ENCODE data around the gene GPS2.

Gene GPS2

GRCh38 chr17:7332111-7332510 is 17.0 kb upstream of the GPS2 start:
- peaks cover 43% of the 10 kb centered on the region for H3K4me1 ChIP-seq (ENCODE audit: insufficient read depth, low read length, poor library complexity, severe bottlenecking)
- H3K9me2 ChIP-seq (replicated peaks; ENCODE audit: low read depth, low read length) = no peaks in the 10 kb centered on the region
- peaks cover 6% of the 10 kb centered on the region for H4K20me1 ChIP-seq (ENCODE audit: insufficient read depth, low read length, poor library complexity, severe bottlenecking)
- H3K36me3 ChIP-seq (ENCODE audit: insufficient read depth, low read length) = no peaks in the 10 kb centered on the region
- 0 out of 2 replicates have a peak, but pooled peaks cover 2% of the 10 kb centered on the region for H3F3A ChIP-seq (ENCODE audit: low read depth)
- peak overlapping the region; percentile 30 for H3K9ac ChIP-seq (ENCODE audit: low read depth, low read length, poor library complexity, severe bottlenecking)
- H3K79me2 ChIP-seq (ENCODE audit: insufficient read depth, low read length) = peaks cover 39% of the 10 kb centered on the region
- H3K27me3 ChIP-seq (ENCODE audit: insufficient read depth, low read length, poor library complexity, severe bottlenecking) = no peaks in the 10 kb centered on the region
- H3K9me3 ChIP-seq (ENCODE audit: insufficient read depth, low read depth, low read length) = no peaks in the 10 kb centered on the region
- no peak for TF ChIP-seq CTCF (conservative IDR thresholded peaks at IDR 0.05; ENCODE audit: low read length)
- no peak for TF ChIP-seq EZH2phosphoT487 (IDR thresholded peaks at IDR 0.05; ENCODE audit: borderline replicate concordance)
- H3K4me3 ChIP-seq (ENCODE audit: low read length, poor library complexity, severe bottlenecking) = no peak overlapping the region
- no peak overlapping the region for H2AFZ ChIP-seq (ENCODE audit: low read length)
- no peak overlapping the region for H3K4me2 ChIP-seq (ENCODE audit: low read depth, low read length, poor library complexity, severe bottlenecking)

- Histone ChIP-seq H4K20me1 (ENCODE audit: insufficient read depth, low read length, poor library complexity, severe bottlenecking) (peaks cover 5% of the 10 kb centered on the region), H3K79me2 (ENCODE audit: insufficient read depth, low read length) (peaks cover 29% of the 10 kb centered on the region), H3K4me1 (ENCODE audit: insufficient read depth, low read length, poor library complexity, severe bottlenecking) (peaks cover 37% of the 10 kb centered on the region), H3K9me2 (replicated peaks; ENCODE audit: low read depth, low read length) (no peaks in the 10 kb centered on the region), H3K9me3 (ENCODE audit: insufficient read depth, low read depth, low read length) (no peaks in the 10 kb centered on the region), H3K4me3 (ENCODE audit: low read length, poor library complexity, severe bottlenecking) (peak overlapping the region; percentile 84), H3F3A (ENCODE audit: low read depth) (no peaks in the 10 kb centered on the region), H3K27me3 (ENCODE audit: insufficient read depth, low read length, poor library complexity, severe bottlenecking) (no peaks in the 10 kb centered on the region), H2AFZ (ENCODE audit: low read length) (peak overlapping the region; percentile 78; the same call in 1 of the 2 replicates), H3K36me3 (ENCODE audit: insufficient read depth, low read length) (no peaks in the 10 kb centered on the region), H3K9ac (ENCODE audit: low read depth, low read length, poor library complexity, severe bottlenecking) (peak overlapping the region; percentile 76), H3K4me2 (ENCODE audit: low read depth, low read length, poor library complexity, severe bottlenecking) (peak overlapping the region; percentile 77)
- TF ChIP-seq EZH2phosphoT487 (IDR thresholded peaks at IDR 0.05; ENCODE audit: borderline replicate concordance) = no peak
- TF ChIP-seq CTCF (conservative IDR thresholded peaks at IDR 0.05; ENCODE audit: low read length) = no peak
These were observed 15.5 kb upstream of the GPS2 start for GRCh38 chr17:7330638-7331015.

- Histone ChIP-seq H3K9ac (ENCODE audit: low read depth, low read length, poor library complexity, severe bottlenecking) (peak overlapping the region; percentile 76), H3K36me3 (ENCODE audit: insufficient read depth, low read length) (no peaks in the 10 kb centered on the region), H3K79me2 (ENCODE audit: insufficient read depth, low read length) (peaks cover 24% of the 10 kb centered on the region), H3K4me3 (ENCODE audit: low read length, poor library complexity, severe bottlenecking) (peak overlapping the region; percentile 84), H3K9me2 (replicated peaks; ENCODE audit: low read depth, low read length) (no peaks in the 10 kb centered on the region), H3K4me2 (ENCODE audit: low read depth, low read length, poor library complexity, severe bottlenecking) (peak overlapping the region; percentile 77), H4K20me1 (ENCODE audit: insufficient read depth, low read length, poor library complexity, severe bottlenecking) (peaks cover 5% of the 10 kb centered on the region), H3K9me3 (ENCODE audit: insufficient read depth, low read depth, low read length) (no peaks in the 10 kb centered on the region), H3K27me3 (ENCODE audit: insufficient read depth, low read length, poor library complexity, severe bottlenecking) (no peaks in the 10 kb centered on the region), H2AFZ (ENCODE audit: low read length) (peak overlapping the region; percentile 78), H3K4me1 (ENCODE audit: insufficient read depth, low read length, poor library complexity, severe bottlenecking) (peaks cover 31% of the 10 kb centered on the region), H3F3A (ENCODE audit: low read depth) (no peaks in the 10 kb centered on the region)
- no peak for TF ChIP-seq CTCF (conservative IDR thresholded peaks at IDR 0.05; ENCODE audit: low read length)
- no peak for TF ChIP-seq EZH2phosphoT487 (IDR thresholded peaks at IDR 0.05; ENCODE audit: borderline replicate concordance)
These were observed 15.0 kb upstream of the GPS2 start for GRCh38 chr17:7329997-7330637.

Measured in Loucy (cell line).